Measurements from ENCODE around the gene SPAG16. TPM values are rescaled to one million over a fixed set of nuclear protein-coding genes. Genes with fewer than 3 reads are reported as not detected.

Gene SPAG16
- total RNA-seq, 4 donors from 2014 or later: 1.1 to 8.8 (median 6.3) TPM

DNA sequence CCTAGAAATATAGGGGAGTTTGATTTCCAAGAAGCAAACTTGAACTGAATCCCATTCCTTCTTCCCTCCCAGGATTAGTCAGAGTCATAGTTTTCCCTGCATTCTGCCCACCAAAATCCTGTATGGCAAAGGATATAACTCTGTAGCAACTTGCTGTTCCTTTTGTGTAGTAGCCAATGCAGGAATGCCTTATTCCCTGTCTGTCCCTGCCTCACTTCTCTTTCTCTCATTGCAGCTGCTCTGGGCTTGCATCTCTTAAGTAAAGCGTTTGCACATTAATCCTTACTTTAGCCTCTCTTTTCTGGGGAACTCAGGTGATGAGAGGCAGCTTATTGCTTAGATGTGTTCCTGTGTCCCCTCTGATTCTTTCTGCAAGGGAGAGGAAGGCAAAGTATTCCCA lies 793.5 kb downstream of the SPAG16 start:
- intact Hi-C loops (cut with DNase I; ENCODE audit: low total_unique reads): no loop called here
- no peaks in the 10 kb centered on the region for H3K4me1 ChIP-seq
- TF ChIP-seq POLR2A (IDR thresholded peaks at IDR 0.05): no peak
- H3K36me3 ChIP-seq: no peaks in the 10 kb centered on the region
- no peak overlapping the region for H3K4me3 ChIP-seq
- DNase-seq: no peak
- no peak overlapping the region for H3K27ac ChIP-seq
- H3K9me3 ChIP-seq: no peaks in the 10 kb centered on the region
- no peaks in the 10 kb centered on the region for H3K27me3 ChIP-seq
- ATAC-seq: no peak
- in situ Hi-C loops (cut with MboI; ENCODE audit: low sequenced_read_pairs in 4 of 4): no loop called here

- no peak overlapping the region for H3K27ac ChIP-seq
- in situ Hi-C loops (cut with MboI; ENCODE audit: low sequenced_read_pairs in 4 of 4): no loop called here
- no peaks in the 10 kb centered on the region for H3K27me3 ChIP-seq
- TF ChIP-seq POLR2A (IDR thresholded peaks at IDR 0.05): no peak
- TF ChIP-seq, protein P1, sequence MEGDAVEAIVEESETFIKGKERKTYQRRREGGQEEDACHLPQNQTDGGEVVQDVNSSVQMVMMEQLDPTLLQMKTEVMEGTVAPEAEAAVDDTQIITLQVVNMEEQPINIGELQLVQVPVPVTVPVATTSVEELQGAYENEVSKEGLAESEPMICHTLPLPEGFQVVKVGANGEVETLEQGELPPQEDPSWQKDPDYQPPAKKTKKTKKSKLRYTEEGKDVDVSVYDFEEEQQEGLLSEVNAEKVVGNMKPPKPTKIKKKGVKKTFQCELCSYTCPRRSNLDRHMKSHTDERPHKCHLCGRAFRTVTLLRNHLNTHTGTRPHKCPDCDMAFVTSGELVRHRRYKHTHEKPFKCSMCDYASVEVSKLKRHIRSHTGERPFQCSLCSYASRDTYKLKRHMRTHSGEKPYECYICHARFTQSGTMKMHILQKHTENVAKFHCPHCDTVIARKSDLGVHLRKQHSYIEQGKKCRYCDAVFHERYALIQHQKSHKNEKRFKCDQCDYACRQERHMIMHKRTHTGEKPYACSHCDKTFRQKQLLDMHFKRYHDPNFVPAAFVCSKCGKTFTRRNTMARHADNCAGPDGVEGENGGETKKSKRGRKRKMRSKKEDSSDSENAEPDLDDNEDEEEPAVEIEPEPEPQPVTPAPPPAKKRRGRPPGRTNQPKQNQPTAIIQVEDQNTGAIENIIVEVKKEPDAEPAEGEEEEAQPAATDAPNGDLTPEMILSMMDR (IDR thresholded peaks at IDR 0.05 in 4 of 5, conservative IDR thresholded peaks at IDR 0.05 in 1 of 5): no peak
- H3K36me3 ChIP-seq: no peaks in the 10 kb centered on the region
- no peak overlapping the region for H3K4me3 ChIP-seq
- DNase-seq (no peak), ATAC-seq (no peak)
- H3K9me3 ChIP-seq: no peaks in the 10 kb centered on the region
- intact Hi-C loops (cut with DNase I; ENCODE audit: low total_unique reads): no loop called here
- H3K4me1 ChIP-seq: no peaks in the 10 kb centered on the region
Observed at GRCh38 chr2:214079032-214079431, 794.8 kb downstream of the SPAG16 start.

DNA sequence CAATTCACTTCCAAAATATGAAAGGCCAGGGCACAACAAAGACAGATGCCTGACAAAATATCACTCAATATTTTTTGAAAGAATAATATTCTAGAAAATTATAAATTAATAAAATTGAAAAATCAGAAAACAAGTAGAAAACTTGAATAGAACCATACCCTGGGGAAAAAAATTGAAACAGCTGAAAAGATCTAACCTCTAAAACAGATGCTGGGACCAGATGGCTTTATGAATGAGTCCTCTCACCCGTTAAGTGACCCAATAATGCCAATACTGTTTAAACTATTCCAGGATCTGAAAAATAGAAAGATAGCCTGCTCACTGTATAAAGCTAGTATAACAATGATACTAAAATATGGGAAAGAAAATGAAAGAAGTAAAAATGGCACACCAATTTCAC lies 804.3 kb downstream of the SPAG16 start:
- Histone ChIP-seq H3K27me3 (no peaks in the 10 kb centered on the region), H3K4me1 (no peaks in the 10 kb centered on the region), H3K4me3 (no peak overlapping the region), H3K27ac (no peak overlapping the region), H3K9me3 (no peaks in the 10 kb centered on the region), H3K36me3 (no peaks in the 10 kb centered on the region)
- DNase-seq (no peak), ATAC-seq (no peak)
- TF ChIP-seq, protein P1 (IDR thresholded peaks at IDR 0.05 in 4 of 5, conservative IDR thresholded peaks at IDR 0.05 in 1 of 5): no peak
- no peak for TF ChIP-seq POLR2A (IDR thresholded peaks at IDR 0.05)
- intact Hi-C loops (cut with DNase I; ENCODE audit: low total_unique reads) (no loop called here), in situ Hi-C loops (cut with MboI; ENCODE audit: low sequenced_read_pairs in 4 of 4) (no loop called here)

DNA sequence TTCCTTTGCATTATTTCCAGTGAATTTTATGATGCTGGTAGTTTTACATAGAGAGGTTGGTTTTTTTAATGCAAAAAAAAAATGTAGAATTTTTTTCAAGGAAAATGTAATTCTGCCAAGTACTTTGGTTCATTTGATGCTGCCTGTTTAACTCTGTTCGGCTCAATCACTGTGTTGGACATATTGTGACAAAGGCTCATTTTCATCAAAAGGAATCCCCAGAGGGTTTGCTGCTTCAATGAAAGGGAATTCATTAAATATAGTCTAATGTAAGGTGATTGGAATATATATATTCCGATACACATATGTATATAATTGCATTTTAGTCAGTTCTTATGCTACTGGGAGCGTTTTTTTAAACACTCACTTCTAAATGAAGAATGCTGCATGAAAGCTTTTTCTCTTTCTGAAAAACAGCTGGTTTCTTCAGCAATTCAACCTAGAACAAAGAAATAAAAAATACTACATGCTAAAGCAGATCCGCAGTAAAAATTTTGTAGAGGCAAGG lies 812.0 kb downstream of the SPAG16 start:
- Histone ChIP-seq H3K27me3 (no peaks in the 10 kb centered on the region), H3K27ac (no peak overlapping the region), H3K36me3 (no peaks in the 10 kb centered on the region), H3K4me1 (no peaks in the 10 kb centered on the region), H3K4me3 (no peak overlapping the region), H3K9me3 (no peaks in the 10 kb centered on the region)
- intact Hi-C loops (cut with DNase I; ENCODE audit: low total_unique reads) (no loop called here), in situ Hi-C loops (cut with MboI; ENCODE audit: low sequenced_read_pairs in 4 of 4) (no loop called here)
- TF ChIP-seq, protein P1 (IDR thresholded peaks at IDR 0.05 in 4 of 5, conservative IDR thresholded peaks at IDR 0.05 in 1 of 5): no peak
- no peak for TF ChIP-seq POLR2A (IDR thresholded peaks at IDR 0.05)
- DNase-seq (no peak), ATAC-seq (no peak)

DNA sequence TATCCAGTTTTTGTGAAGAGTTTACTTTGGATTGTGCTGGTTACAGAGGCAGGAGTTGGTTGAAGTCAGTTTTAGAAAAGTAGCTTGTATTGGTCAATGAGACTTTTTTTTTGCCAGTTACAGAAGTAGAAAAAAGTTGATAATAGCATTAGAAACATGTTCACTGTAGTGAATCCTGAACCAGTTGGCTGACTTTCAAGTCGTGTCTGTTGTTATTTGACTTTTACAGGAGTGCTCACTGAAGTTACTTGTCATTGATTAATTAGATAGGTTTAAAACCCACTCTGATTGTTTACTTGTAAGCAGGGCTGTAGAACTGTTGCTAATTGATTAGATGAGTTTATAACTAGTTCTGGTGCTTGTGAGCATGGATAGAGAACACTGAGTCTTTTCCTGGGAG lies 814.5 kb downstream of the SPAG16 start:
- intact Hi-C loops (cut with DNase I; ENCODE audit: low total_unique reads) (no loop called here), in situ Hi-C loops (cut with MboI; ENCODE audit: low sequenced_read_pairs in 4 of 4) (no loop called here)
- Histone ChIP-seq H3K27ac (no peak overlapping the region), H3K9me3 (no peaks in the 10 kb centered on the region), H3K27me3 (no peaks in the 10 kb centered on the region), H3K4me1 (no peaks in the 10 kb centered on the region), H3K36me3 (no peaks in the 10 kb centered on the region), H3K4me3 (no peak overlapping the region)
- TF ChIP-seq, protein P1 (IDR thresholded peaks at IDR 0.05 in 4 of 5, conservative IDR thresholded peaks at IDR 0.05 in 1 of 5): no peak
- no peak for TF ChIP-seq POLR2A (IDR thresholded peaks at IDR 0.05)
- no peak for ATAC-seq
- no peak for DNase-seq
